Stomach (tissue), 4 donors: ENCODE data around the gene JAKMIP1.

Source experiments
- POLR2A ChIP-seq, 4 donors: fragments of 450-650 bp; IDR thresholded peaks; one replicate each; pipeline ENCODE4 v1.6.1; 2016; ENCODE audit warnings: antibody characterized with exemption in 4 of 4, control low read depth in 2 of 4, mild to moderate bottlenecking in 1 of 4, moderate library complexity in 1 of 4
- TF ChIP-seq, protein P1 (sequence below), 7 experiments: fragments of 450-650 bp in 4 of 7; fragments of 200-600 bp in 3 of 7; sonication (generic) in 3 of 7; IDR thresholded peaks; one replicate each; pipeline ENCODE4 v1.5.1; 2016 to 2019; ENCODE audit warnings: antibody characterized with exemption in 7 of 7, control low read depth in 2 of 7, mild to moderate bottlenecking in 1 of 7

DNA sequence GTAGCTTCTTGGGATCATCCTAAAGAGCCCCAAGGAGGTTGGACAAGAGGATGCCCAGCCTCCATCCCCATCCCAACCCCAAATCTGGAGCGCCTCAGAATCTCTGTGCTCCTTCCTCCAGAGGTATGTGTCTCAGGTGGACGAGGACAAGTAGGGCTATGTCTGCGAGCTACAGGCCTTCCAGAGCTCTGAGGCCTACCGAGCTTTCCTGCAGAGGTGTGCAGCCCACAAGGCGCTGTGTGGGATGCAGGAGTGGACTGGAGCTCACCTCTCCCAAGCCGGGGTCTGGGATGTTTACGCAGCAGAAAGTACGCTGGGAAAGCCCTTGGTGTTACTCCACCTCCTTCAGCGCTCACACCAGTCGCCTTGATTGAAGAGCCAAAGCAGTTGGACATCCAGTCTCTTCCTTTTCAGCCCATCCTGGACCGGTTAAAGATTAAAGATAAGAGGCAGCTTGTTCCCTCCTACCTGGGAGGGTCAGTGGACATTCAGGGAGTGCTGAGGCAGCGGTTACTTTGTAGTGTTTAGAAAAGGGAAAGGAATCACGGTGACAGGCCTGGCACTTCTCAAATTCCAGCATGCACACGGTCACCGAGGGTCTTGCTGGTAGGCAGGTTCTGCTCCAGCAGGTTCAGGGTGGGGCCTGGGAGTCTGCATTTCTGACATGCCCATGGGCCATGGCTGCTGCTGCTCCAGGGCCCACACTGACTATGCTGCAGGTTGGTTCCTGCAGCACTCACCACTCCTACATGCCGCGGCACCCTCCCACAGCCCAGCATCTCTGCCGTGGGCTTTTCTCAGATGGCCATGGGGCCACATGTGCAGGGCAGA is 29.5 kb upstream of the JAKMIP1 start:
- TF ChIP-seq, protein P1, sequence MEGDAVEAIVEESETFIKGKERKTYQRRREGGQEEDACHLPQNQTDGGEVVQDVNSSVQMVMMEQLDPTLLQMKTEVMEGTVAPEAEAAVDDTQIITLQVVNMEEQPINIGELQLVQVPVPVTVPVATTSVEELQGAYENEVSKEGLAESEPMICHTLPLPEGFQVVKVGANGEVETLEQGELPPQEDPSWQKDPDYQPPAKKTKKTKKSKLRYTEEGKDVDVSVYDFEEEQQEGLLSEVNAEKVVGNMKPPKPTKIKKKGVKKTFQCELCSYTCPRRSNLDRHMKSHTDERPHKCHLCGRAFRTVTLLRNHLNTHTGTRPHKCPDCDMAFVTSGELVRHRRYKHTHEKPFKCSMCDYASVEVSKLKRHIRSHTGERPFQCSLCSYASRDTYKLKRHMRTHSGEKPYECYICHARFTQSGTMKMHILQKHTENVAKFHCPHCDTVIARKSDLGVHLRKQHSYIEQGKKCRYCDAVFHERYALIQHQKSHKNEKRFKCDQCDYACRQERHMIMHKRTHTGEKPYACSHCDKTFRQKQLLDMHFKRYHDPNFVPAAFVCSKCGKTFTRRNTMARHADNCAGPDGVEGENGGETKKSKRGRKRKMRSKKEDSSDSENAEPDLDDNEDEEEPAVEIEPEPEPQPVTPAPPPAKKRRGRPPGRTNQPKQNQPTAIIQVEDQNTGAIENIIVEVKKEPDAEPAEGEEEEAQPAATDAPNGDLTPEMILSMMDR (IDR thresholded peaks at IDR 0.05), result no peak
- TF ChIP-seq POLR2A (IDR thresholded peaks at IDR 0.05), result no peak
